Nephron progenitor cell (in vitro differentiated cells): Measurements from ENCODE around the gene CADM1.

ENCODE experiments used
- DNase-seq: peaks from one replicate; pipeline ENCODE4 v3.0.0; 2021
- H3K27ac Mint-ChIP-seq: 2 replicates; pipeline ENCODE4 v1.8.0; 2021; ENCODE audit warnings: mild to moderate bottlenecking, moderate library complexity, mixed read lengths
- H3K27me3 Mint-ChIP-seq: 2 replicates; pipeline ENCODE4 v1.8.0; 2021; ENCODE audit warnings: mild to moderate bottlenecking, low read depth, mixed read lengths; ENCODE audit not compliant: poor library complexity
- H3K36me3 Mint-ChIP-seq: 2 replicates; pipeline ENCODE4 v1.8.0; 2021; ENCODE audit warnings: low read depth, mixed read lengths
- H3K4me1 Mint-ChIP-seq: 2 replicates; pipeline ENCODE4 v1.8.0; 2021; ENCODE audit warnings: mixed read lengths
- H3K4me3 Mint-ChIP-seq: 2 replicates; pipeline ENCODE4 v1.8.0; 2021; ENCODE audit warnings: mild to moderate bottlenecking, moderate library complexity, mixed read lengths
- H3K9me3 Mint-ChIP-seq: 2 replicates; pipeline ENCODE4 v1.8.0; 2021; ENCODE audit warnings: mild to moderate bottlenecking, moderate library complexity, mixed read lengths
- TF ChIP-seq, protein P1 (sequence below): fragments of 200-600 bp; sonication (generic); IDR thresholded peaks from 2 replicates; pipeline ENCODE4 v1.5.0; 2021; ENCODE audit warnings: antibody characterized with exemption

CADM1 gene

DNA sequence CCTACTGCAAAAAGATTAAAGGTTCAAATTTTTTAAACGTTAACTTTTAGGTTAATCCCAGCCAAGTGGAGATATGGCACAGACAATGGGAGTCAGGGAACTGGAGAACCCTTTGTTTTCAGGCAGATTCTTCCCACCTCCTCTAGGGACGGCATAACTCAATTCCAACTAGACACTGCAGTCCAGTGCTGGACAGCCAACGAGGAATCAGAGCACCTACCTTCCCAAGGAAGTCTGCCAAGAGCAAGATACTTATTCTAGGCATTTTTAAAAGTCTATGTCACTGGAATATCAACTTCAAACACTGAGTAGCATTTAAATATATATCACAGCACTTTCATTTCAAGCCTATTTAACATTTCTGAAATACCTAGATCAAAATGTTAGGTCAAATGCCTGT, 7.3 kb downstream of the CADM1 start:
- no peak for DNase-seq
- H3K36me3 Mint-ChIP-seq, result peaks cover 65% of the 10 kb centered on the region
- TF ChIP-seq, protein P1, sequence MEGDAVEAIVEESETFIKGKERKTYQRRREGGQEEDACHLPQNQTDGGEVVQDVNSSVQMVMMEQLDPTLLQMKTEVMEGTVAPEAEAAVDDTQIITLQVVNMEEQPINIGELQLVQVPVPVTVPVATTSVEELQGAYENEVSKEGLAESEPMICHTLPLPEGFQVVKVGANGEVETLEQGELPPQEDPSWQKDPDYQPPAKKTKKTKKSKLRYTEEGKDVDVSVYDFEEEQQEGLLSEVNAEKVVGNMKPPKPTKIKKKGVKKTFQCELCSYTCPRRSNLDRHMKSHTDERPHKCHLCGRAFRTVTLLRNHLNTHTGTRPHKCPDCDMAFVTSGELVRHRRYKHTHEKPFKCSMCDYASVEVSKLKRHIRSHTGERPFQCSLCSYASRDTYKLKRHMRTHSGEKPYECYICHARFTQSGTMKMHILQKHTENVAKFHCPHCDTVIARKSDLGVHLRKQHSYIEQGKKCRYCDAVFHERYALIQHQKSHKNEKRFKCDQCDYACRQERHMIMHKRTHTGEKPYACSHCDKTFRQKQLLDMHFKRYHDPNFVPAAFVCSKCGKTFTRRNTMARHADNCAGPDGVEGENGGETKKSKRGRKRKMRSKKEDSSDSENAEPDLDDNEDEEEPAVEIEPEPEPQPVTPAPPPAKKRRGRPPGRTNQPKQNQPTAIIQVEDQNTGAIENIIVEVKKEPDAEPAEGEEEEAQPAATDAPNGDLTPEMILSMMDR, result no peak
- H3K4me1 Mint-ChIP-seq, result no peaks in the 10 kb centered on the region
- no peak overlapping the region for H3K4me3 Mint-ChIP-seq
- H3K9me3 Mint-ChIP-seq, result peaks cover 4% of the 10 kb centered on the region
- no peaks in the 10 kb centered on the region for H3K27me3 Mint-ChIP-seq
- H3K27ac Mint-ChIP-seq, result no peak overlapping the region

DNA sequence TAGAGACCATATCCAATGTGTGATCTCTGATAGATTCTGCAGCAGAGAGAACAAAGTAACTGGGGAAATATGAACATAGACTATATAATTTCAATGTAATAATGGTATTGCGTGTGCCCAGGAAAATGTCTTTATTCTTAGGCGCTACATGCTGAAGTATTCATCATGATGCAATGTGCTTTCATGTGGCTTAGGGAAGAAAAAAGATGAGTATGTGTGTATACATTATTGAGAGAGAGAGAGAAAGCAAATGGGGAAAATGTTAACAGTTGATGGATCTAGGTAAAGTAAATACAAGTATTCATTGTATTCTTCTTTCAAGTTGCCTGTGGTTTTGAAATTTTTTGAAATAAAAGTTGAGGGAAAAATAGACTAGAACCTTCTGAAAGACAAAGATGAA, 10.3 kb downstream of the CADM1 start:
- Mint-ChIP-seq H3K36me3 (peaks cover 88% of the 10 kb centered on the region), H3K4me3 (no peak overlapping the region), H3K4me1 (peaks cover 10% of the 10 kb centered on the region), H3K27ac (no peak overlapping the region), H3K27me3 (no peaks in the 10 kb centered on the region), H3K9me3 (peaks cover 4% of the 10 kb centered on the region)
- TF ChIP-seq, protein P1, result no peak
- no peak for DNase-seq

DNA sequence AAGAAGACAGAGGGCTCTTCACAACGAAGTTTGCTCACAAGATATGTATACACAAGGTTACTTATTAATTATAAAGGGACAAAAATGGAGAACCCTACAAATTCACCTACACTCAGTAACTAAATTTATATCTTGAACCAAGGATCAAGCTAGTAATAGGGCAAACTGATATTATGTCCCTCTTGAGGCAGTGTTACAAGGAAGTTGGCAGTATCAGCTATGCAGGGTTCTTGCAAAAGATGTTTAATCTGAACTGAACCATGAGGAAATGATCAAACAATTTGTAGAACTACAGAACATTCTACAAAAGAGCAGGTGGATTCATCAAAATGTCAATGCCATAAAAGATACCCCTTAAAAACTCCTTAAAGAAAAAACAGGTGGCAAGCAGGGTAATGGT, 10.7 kb downstream of the CADM1 start:
- H3K27ac Mint-ChIP-seq, result no peak overlapping the region
- H3K36me3 Mint-ChIP-seq, result peaks cover 89% of the 10 kb centered on the region
- peaks cover 4% of the 10 kb centered on the region for H3K9me3 Mint-ChIP-seq
- DNase-seq, result no peak
- no peak overlapping the region for H3K4me3 Mint-ChIP-seq
- TF ChIP-seq, protein P1, result no peak
- H3K4me1 Mint-ChIP-seq, result peaks cover 14% of the 10 kb centered on the region
- no peaks in the 10 kb centered on the region for H3K27me3 Mint-ChIP-seq

DNA sequence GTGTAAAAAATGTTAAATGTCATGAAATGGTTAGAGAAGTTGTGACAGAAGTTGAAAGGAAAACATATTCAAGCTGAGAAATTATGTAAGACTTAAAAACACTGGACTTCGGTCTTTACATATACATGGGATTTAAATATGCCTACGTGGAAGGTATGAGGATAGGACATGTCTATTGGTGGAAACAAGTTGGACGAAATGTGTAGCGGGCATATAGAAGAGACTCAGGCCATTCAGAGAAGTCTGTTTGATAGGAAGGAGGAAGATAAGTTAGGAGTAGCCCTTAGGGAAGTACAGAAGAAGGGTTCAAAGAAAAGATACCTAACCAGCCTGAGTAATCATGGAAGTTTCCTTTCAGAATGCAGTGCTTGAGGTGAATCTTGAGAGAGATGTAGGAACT, 14.7 kb downstream of the CADM1 start:
- DNase-seq, result no peak
- Mint-ChIP-seq H3K27ac (no peak overlapping the region), H3K4me1 (peaks cover 23% of the 10 kb centered on the region), H3K27me3 (no peaks in the 10 kb centered on the region), H3K9me3 (peaks cover 13% of the 10 kb centered on the region), H3K36me3 (peaks cover 90% of the 10 kb centered on the region), H3K4me3 (no peak overlapping the region)
- TF ChIP-seq, protein P1, result no peak

DNA sequence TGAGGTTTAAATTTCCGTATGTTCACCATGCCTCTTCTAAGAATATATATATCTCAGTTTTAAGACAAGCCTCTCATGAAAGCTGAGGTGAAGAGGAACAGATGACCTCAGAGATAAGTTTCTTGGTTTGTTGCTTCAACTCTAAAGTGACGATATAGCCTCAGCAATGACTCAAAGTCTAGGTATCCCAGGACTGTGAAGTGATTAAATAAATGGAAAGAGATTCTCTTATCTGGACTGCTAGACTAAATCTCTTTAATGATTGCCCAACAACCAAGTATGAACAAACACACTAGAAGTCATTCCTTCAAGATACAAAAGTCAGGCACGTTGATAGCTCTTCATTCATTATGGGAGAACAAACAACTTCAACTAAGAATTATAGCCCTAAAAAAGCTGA, 15.3 kb downstream of the CADM1 start:
- Mint-ChIP-seq H3K4me1 (peaks cover 23% of the 10 kb centered on the region), H3K4me3 (no peak overlapping the region), H3K27me3 (no peaks in the 10 kb centered on the region), H3K9me3 (peaks cover 12% of the 10 kb centered on the region), H3K27ac (no peak overlapping the region), H3K36me3 (peaks cover 85% of the 10 kb centered on the region)
- TF ChIP-seq, protein P1, result no peak
- no peak for DNase-seq

DNA sequence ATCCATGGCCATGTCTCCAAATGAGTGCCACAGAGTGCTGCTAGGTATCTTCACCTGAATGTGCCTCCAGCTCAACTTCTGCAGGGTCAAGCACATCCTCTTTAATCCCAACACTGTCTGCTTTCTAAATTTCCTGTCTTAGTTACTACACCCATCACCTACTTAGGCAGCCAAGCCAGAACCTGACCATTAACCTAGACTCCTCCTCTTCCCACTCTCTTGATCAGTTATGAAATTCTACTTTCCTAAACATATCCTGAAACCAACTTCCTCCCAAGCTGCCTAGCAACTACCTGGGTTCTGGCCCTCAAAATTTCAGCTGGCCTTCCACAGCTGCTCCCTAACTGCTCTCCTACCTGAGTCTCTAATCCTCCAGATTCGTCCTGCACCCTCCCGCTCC, 22.7 kb downstream of the CADM1 start:
- H3K4me1 Mint-ChIP-seq, result peaks cover 33% of the 10 kb centered on the region
- H3K27me3 Mint-ChIP-seq, result no peaks in the 10 kb centered on the region
- peaks cover 60% of the 10 kb centered on the region for H3K36me3 Mint-ChIP-seq
- no peak overlapping the region for H3K27ac Mint-ChIP-seq
- TF ChIP-seq, protein P1, result no peak
- no peak overlapping the region for H3K4me3 Mint-ChIP-seq
- no peak for DNase-seq
- peaks cover 6% of the 10 kb centered on the region for H3K9me3 Mint-ChIP-seq
